Endothelial cell of umbilical vein (primary cell): ENCODE data around the gene C2CD4B. TPM values are rescaled to one million over a fixed set of nuclear protein-coding genes. Genes with fewer than 3 reads are reported as not detected.

ENCODE experiments used
- BruUV-seq: library from RNA; stranded (reverse); fragments of 400-500 nt; replicated peaks from 2 replicates; lab custom pipeline; 2021; lab: Mats Ljungman, UMichigan
- CTCF ChIA-PET: fragments of 300-600, 350-600 bp; sonication (Branson Sonifier 250); formaldehyde crosslinking; loops from one replicate; lab custom pipeline; 2021; ENCODE audit warnings: antibody characterized with exemption, inconsistent platforms; lab: Charles Lee
- POLR2A ChIA-PET: fragments of 300-600, 350-600 bp; sonication (Branson Sonifier 250); formaldehyde crosslinking; loops from one replicate; lab custom pipeline; 2021; ENCODE audit warnings: antibody characterized with exemption, inconsistent platforms; lab: Charles Lee
- DNase-seq: peaks from one replicate; pipeline ENCODE4 v3.0.0-alpha.2; 2011; ENCODE audit warnings: low read depth, low spot score
- FAIRE-seq: peaks from 2 replicates; lab custom pipeline; 2011; peaks lifted over from hg19 to GRCh38; lab: Jason Lieb, UNC
- H2AFZ ChIP-seq: 2 replicates; pipeline ENCODE4 v1.6.0; 2012; ENCODE audit warnings: low read depth, low read length, control low read depth, inconsistent platforms
- H3K27ac ChIP-seq: 2 replicates; pipeline ENCODE4 v1.5.1; 2011; ENCODE audit warnings: low read depth, mild to moderate bottlenecking, control low read depth, low read length, moderate library complexity; ENCODE audit not compliant: insufficient read depth
- H3K27me3 ChIP-seq, 2 experiments: 2 replicates each; pipeline versions ENCODE4 v1.6.0 to v1.6.1; 2011; ENCODE audit warnings: low read length in 2 of 2, mixed read lengths in 1 of 2; ENCODE audit not compliant: control insufficient read depth in 2 of 2, insufficient read depth in 2 of 2
- H3K36me3 ChIP-seq, 2 experiments: 2 replicates in 1 of 2; 3 replicates in 1 of 2; pipeline ENCODE4 v1.5.1; 2011; ENCODE audit warnings: low read length in 2 of 2, mild to moderate bottlenecking in 1 of 2, moderate library complexity in 1 of 2; ENCODE audit not compliant: control insufficient read depth in 2 of 2, insufficient read depth in 2 of 2; ENCODE audit errors: extremely low read depth in 1 of 2
- H3K4me1 ChIP-seq: 3 replicates; pipeline ENCODE4 v1.5.1; 2011; ENCODE audit warnings: mild to moderate bottlenecking, low read length; ENCODE audit not compliant: control insufficient read depth, insufficient read depth; ENCODE audit errors: extremely low read depth
- H3K4me2 ChIP-seq: 2 replicates; pipeline ENCODE4 v1.6.1; 2011; ENCODE audit warnings: low read length, control low read depth, mixed read lengths; ENCODE audit not compliant: insufficient read depth
- H3K4me3 ChIP-seq, 3 experiments: fragments of 200-600 bp in 1 of 3; sonication (generic), shearing (Covaris generic) in 1 of 3; replicated peaks in 1 of 3; 2 replicates each; pipeline ENCODE4 v1.5.1; 2011 to 2016; ENCODE audit warnings: control low read depth in 3 of 3, low read length in 3 of 3, mild to moderate bottlenecking in 2 of 3, inconsistent platforms in 1 of 3, low read depth in 1 of 3, moderate library complexity in 1 of 3; ENCODE audit not compliant: insufficient read depth in 1 of 3
- H3K79me2 ChIP-seq: 2 replicates; pipeline ENCODE4 v1.6.0; 2012; ENCODE audit warnings: low read length, inconsistent platforms; ENCODE audit not compliant: control insufficient read depth, insufficient read depth
- H3K9ac ChIP-seq: replicated peaks from 2 replicates; pipeline ENCODE3; 2011; ENCODE audit warnings: low read length, control low read depth; ENCODE audit not compliant: insufficient read depth; ENCODE audit errors: extremely low read depth
- H3K9me1 ChIP-seq: replicated peaks from 3 replicates; pipeline ENCODE4 v1.6.0; 2011; ENCODE audit warnings: mild to moderate bottlenecking, low read length; ENCODE audit not compliant: control insufficient read depth, insufficient read depth; ENCODE audit errors: extremely low read depth
- H3K9me3 ChIP-seq: replicated peaks from 2 replicates; pipeline ENCODE4 v1.5.1; 2012; ENCODE audit warnings: low read length, inconsistent platforms; ENCODE audit not compliant: control insufficient read depth, insufficient read depth
- H4K20me1 ChIP-seq: replicated peaks from 2 replicates; pipeline ENCODE3; 2011; ENCODE audit warnings: mild to moderate bottlenecking, low read length; ENCODE audit not compliant: control insufficient read depth, insufficient read depth; ENCODE audit errors: extremely low read depth
- CTCF ChIP-seq, 2 donors: IDR thresholded peaks; 1 replicate in 1 of 2; 2 replicates in 1 of 2; pipeline ENCODE4 v1.5.1; 2011; ENCODE audit warnings: low read length in 2 of 2, mild to moderate bottlenecking in 2 of 2, moderate library complexity in 2 of 2, control low read depth in 1 of 2, inconsistent platforms in 1 of 2, low read depth in 1 of 2; ENCODE audit not compliant: insufficient read depth in 1 of 2; ENCODE audit errors: extremely low read depth in 1 of 2
- EZH2 ChIP-seq: IDR thresholded peaks from 2 replicates; pipeline ENCODE4 v1.6.1; 2012; ENCODE audit warnings: borderline replicate concordance, low read depth, mild to moderate bottlenecking, moderate library complexity, low read length, inconsistent platforms; ENCODE audit not compliant: severe bottlenecking
- FOS ChIP-seq: IDR thresholded peaks from 2 replicates; pipeline ENCODE4 v1.6.1; 2011; ENCODE audit warnings: mild to moderate bottlenecking, low read length, moderate library complexity, borderline replicate concordance; ENCODE audit not compliant: insufficient read depth
- GATA2 ChIP-seq: IDR thresholded peaks from 2 replicates; pipeline ENCODE4 v1.7.0; 2011; ENCODE audit warnings: low read depth, mild to moderate bottlenecking, moderate library complexity, mixed read lengths, low read length; ENCODE audit not compliant: insufficient read length, insufficient read depth
- JUN ChIP-seq: IDR thresholded peaks from 2 replicates; pipeline ENCODE4 v1.6.1; 2011; ENCODE audit warnings: borderline replicate concordance, low read depth; ENCODE audit not compliant: insufficient read length, insufficient read depth
- MAX ChIP-seq: IDR thresholded peaks from 2 replicates; pipeline ENCODE4 v1.6.1; 2011; ENCODE audit not compliant: insufficient read depth, insufficient read length
- MYC ChIP-seq: IDR thresholded peaks from one replicate; pipeline ENCODE4 v1.6.1; 2011; ENCODE audit warnings: mild to moderate bottlenecking, low read depth, low read length
- POLR2A ChIP-seq: IDR thresholded peaks from 2 replicates; pipeline ENCODE4 v1.6.1; 2012; ENCODE audit warnings: low read depth, mild to moderate bottlenecking, control low read depth, low read length
- POLR2AphosphoS5 ChIP-seq: IDR thresholded peaks from 2 replicates; pipeline ENCODE4 v1.6.1; 2012; ENCODE audit warnings: low read depth, mild to moderate bottlenecking, control low read depth, low read length, moderate library complexity; ENCODE audit not compliant: insufficient read depth
- dilution Hi-C: fragments of 300-500 bp; cut with MboI; formaldehyde crosslinking; loops from one replicate; pipeline ENCODE4 v1.15.0; 2019; ENCODE audit warnings: low sequenced_read_pairs; ENCODE audit not compliant: extremely low pct_ligation_motif_present
- intact Hi-C: fragments of 100-400 bp; cut with micrococcal nuclease; formaldehyde crosslinking; loops from one replicate; pipeline ENCODE4 v1.10.0; 2022
- polyA plus RNA-seq, 4 experiments: library from polyadenylated mRNA; depleted of rRNA in 3 of 4; stranded (reverse) in 3 of 4; unstranded in 1 of 4; fragments of >200 nt; gene quantifications; 2 replicates each; pipeline versions ENCODE4 v1.2.1 to v1.2.3, GENCODE V29; 2011 to 2012; ENCODE audit warnings: missing spikeins in 1 of 4
- total RNA-seq: library from RNA; stranded (reverse); gene quantifications from 2 replicates; pipeline ENCODE4 v1.2.3, GENCODE V29; 2021

C2CD4B gene
- total and polyA plus RNA-seq, 2 donors (not counting 3 experiments of a cell fraction or from before 2014, with no cell fraction given) = 28.4 to 31.7 TPM

DNA sequence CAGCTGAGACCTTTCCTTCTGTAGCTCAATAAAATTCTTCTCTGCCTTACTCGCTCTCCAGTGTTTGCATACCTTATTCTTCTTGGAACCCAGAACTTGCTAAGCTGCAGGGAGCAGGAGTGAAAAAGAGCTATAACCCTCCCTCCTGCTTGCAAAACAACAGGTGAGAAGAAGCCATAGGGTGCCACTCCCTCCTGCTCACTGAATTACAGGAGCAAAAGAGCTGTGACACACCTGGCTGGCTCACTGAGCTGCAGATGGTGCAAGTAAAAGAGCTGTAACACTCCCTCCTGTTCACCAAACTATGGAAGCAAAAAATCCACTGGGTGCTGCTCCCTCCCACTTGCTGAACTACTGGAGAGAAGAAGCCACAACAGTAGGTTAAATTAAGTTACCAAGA lies 44.2 kb upstream of the C2CD4B start:
- no peaks in the 10 kb centered on the region for H3K4me1 ChIP-seq
- no peak overlapping the region for H2AFZ ChIP-seq
- DNase-seq (no peak), FAIRE-seq (no peak)
- peaks cover 4 to 6% of the 10 kb centered on the region in 2 experiments for H3K27me3 ChIP-seq
- no peaks in the 10 kb centered on the region for H3K36me3 ChIP-seq
- ChIA-PET POLR2A (no interaction called here), CTCF (no interaction called here)
- H3K9me3 ChIP-seq = no peaks in the 10 kb centered on the region
- H3K4me3 ChIP-seq = no peak overlapping the region
- no peak overlapping the region for H3K4me2 ChIP-seq
- H4K20me1 ChIP-seq = no peaks in the 10 kb centered on the region
- H3K9ac ChIP-seq = no peak overlapping the region
- dilution Hi-C loops (no loop called here), intact Hi-C loops (no loop called here)
- H3K9me1 ChIP-seq = no peaks in the 10 kb centered on the region
- no peaks in the 10 kb centered on the region for H3K79me2 ChIP-seq
- BruUV-seq = no TSS peak
- no peak for TF ChIP-seq FOS
- no peak for TF ChIP-seq MAX
- TF ChIP-seq GATA2 = no peak
- no peak for TF ChIP-seq EZH2
- TF ChIP-seq POLR2A = no peak
- no peak for TF ChIP-seq MYC
- TF ChIP-seq CTCF (IDR thresholded peaks at IDR 0.05; ENCODE audit: extremely low read depth in 1 of 2, insufficient read depth in 1 of 2, low read depth in 1 of 2, low read length in 2 of 2) = no peak
- no peak for TF ChIP-seq JUN
- no peak for TF ChIP-seq POLR2AphosphoS5
- H3K27ac ChIP-seq = no peak overlapping the region
